ENCODE results near the gene EPHB1. TPM values are rescaled to one million over a fixed set of nuclear protein-coding genes. Genes with fewer than 3 reads are reported as not detected.

The EPHB1 gene
- total and polyA plus RNA-seq, 2 of the 13 experiments (the other 11 are each of a cell fraction or from before 2014, with no cell fraction given): 0.07 to 0.21 TPM

DNA sequence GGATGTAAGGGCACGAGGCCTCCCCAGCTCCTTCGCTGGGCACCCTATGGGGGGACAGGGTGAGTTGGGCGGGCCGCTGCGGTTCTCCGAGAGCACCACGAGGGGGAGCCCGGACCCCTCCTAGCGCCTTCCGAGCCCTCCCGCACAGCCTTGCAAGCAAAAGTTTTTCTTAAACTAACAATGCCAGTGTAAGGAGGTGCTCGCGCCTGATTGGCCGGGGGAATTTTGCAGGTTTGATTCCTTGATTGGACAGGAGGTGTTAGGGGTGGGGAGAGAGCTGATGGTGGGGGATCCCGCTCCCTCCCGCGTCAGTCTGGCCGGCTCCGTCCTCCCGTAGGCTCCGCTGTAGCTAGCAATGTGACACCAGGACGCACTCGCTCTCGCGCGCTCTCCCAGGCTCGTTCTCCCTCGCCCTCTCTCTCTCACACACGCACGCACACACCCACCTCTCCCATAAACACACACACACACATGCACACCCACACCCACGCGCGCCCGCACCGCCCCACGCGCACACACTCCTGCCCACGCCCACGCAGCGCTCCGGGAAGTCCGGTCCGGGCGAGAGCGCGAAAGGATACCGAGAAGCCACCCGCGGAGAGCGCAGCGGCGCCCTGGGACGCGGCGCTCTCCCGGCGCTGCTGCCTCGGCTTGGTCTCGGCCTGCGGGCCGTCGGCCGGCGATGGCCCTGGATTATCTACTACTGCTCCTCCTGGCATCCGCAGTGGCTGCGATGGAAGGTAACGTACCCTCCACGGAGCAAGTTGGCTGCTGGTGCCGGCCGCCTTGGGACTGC, at the start of gene EPHB1 (continued):
- TF ChIP-seq SALL2 (CRISPR knock-in tag; IDR thresholded peaks at IDR 0.05) (no peak), HMG20A (CRISPR knock-in tag; IDR thresholded peaks at IDR 0.05; ENCODE audit: borderline replicate concordance) (no peak), MAFF (IDR thresholded peaks at IDR 0.05; ENCODE audit: low read depth, low read length) (no peak), ARNTL (CRISPR knock-in tag; IDR thresholded peaks at IDR 0.05) (0 out of 2 replicates have a peak, but pooled peaks have one; percentile 31), ZMYM3 (CRISPR knock-in tag; IDR thresholded peaks at IDR 0.05) (no peak), DNMT3B (CRISPR knock-in tag; conservative IDR thresholded peaks at IDR 0.05) (no peak), ZNF263 (CRISPR knock-in tag; IDR thresholded peaks at IDR 0.05) (peak; percentile 66; the same call in 1 of the 2 replicates), ZFP1 (CRISPR knock-in tag; IDR thresholded peaks at IDR 0.05) (no peak)
- TF ChIP-seq, protein P1, sequence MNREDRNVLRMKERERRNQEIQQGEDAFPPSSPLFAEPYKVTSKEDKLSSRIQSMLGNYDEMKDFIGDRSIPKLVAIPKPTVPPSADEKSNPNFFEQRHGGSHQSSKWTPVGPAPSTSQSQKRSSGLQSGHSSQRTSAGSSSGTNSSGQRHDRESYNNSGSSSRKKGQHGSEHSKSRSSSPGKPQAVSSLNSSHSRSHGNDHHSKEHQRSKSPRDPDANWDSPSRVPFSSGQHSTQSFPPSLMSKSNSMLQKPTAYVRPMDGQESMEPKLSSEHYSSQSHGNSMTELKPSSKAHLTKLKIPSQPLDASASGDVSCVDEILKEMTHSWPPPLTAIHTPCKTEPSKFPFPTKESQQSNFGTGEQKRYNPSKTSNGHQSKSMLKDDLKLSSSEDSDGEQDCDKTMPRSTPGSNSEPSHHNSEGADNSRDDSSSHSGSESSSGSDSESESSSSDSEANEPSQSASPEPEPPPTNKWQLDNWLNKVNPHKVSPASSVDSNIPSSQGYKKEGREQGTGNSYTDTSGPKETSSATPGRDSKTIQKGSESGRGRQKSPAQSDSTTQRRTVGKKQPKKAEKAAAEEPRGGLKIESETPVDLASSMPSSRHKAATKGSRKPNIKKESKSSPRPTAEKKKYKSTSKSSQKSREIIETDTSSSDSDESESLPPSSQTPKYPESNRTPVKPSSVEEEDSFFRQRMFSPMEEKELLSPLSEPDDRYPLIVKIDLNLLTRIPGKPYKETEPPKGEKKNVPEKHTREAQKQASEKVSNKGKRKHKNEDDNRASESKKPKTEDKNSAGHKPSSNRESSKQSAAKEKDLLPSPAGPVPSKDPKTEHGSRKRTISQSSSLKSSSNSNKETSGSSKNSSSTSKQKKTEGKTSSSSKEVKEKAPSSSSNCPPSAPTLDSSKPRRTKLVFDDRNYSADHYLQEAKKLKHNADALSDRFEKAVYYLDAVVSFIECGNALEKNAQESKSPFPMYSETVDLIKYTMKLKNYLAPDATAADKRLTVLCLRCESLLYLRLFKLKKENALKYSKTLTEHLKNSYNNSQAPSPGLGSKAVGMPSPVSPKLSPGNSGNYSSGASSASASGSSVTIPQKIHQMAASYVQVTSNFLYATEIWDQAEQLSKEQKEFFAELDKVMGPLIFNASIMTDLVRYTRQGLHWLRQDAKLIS (CRISPR knock-in tag; IDR thresholded peaks at IDR 0.05): no peak

GRCh38 chr3:134748698-134749097, 46.4 kb upstream of the EPHB1 start:
- no peak overlapping the region for H3K27ac ChIP-seq (ENCODE audit: extremely low read length, insufficient read depth, low read length)
- ATAC-seq (no peak), DNase-seq (ENCODE audit: low spot score) (no peak), FAIRE-seq (no peak)
- H3K9me3 ChIP-seq (ENCODE audit: low read length): no peaks in the 10 kb centered on the region
- no peaks in the 10 kb centered on the region for H4K20me1 ChIP-seq (ENCODE audit: insufficient read depth, low read length)
- H3K79me2 ChIP-seq (ENCODE audit: insufficient read depth, low read length): no peaks in the 10 kb centered on the region
- no peaks in the 10 kb centered on the region; a peak in 1 of 5 replicates for H3K27me3 ChIP-seq (ENCODE audit: control insufficient read depth in 1 of 2, insufficient read depth in 2 of 2, low read length in 2 of 2)
- no peak overlapping the region for H2AFZ ChIP-seq (ENCODE audit: low read length)
- ChIA-PET POLR2A (no interaction called here), CTCF (ENCODE audit: low intra/inter-chr PET ratio, low total read pairs) (no interaction called here)
- no peak overlapping the region for H3K4me2 ChIP-seq (ENCODE audit: low read depth, low read length)
- intact Hi-C loops (cut with micrococcal nuclease; ENCODE audit: unreplicated experiment) (no loop called here), in situ Hi-C loops (cut with HindIII; ENCODE audit: extremely low pct_ligation_motif_present, low pct_unique_long_range_greater_than_20kb) (no loop called here)
- WGBS (ENCODE audit: low lambda C conversion rate): 29% methylated on average over 1 of the region's 1 CpG
- no TSS peak for BruUV-seq (replicated peaks)
- H3K4me1 ChIP-seq (ENCODE audit: insufficient read depth, low read length): no peaks in the 10 kb centered on the region
- no peaks in the 10 kb centered on the region for H3K36me3 ChIP-seq (replicated peaks in 1 of 2; ENCODE audit: control insufficient read depth in 1 of 2, insufficient read depth in 2 of 2, low read length in 2 of 2)
- no peak overlapping the region for H3K9ac ChIP-seq (ENCODE audit: insufficient read depth, low read depth, low read length)
- no peak overlapping the region for H3K4me3 ChIP-seq (replicated peaks in 1 of 3; ENCODE audit: insufficient read depth in 1 of 3, low read depth in 2 of 3, low read length in 3 of 3)
- TF ChIP-seq ZNF318 (CRISPR knock-in tag; IDR thresholded peaks at IDR 0.05): no peak
